ENCODE measurements around the gene MIXL1.

MIXL1 gene

DNA sequence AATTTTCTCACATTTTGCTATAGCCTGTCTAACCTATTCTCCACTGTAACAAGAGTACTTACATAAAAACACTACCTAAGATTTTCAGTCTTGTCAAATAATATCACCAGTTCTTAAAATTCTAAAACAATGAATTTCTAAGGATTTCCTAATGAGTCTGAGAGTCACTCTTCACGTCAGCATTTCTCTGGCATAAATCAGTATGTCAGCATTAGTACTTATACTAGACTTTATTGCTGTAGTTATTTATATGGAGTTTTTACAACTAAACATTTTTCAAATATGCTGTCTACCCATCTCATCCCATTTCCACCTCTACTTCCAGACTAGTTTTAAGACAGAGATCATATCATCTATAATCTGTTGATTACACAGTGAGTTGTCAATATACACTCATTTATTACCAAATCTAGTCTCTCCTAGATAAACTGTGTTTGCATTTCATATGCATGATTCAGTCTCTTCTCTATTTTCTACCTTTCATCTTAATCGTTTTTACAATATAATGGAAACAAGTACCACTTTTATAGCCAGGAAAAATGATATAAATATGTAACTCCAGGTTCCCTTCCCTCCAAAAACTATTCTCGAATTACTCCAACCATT lies 52.7 kb downstream of the MIXL1 start:
- TF ChIP-seq, protein P1, sequence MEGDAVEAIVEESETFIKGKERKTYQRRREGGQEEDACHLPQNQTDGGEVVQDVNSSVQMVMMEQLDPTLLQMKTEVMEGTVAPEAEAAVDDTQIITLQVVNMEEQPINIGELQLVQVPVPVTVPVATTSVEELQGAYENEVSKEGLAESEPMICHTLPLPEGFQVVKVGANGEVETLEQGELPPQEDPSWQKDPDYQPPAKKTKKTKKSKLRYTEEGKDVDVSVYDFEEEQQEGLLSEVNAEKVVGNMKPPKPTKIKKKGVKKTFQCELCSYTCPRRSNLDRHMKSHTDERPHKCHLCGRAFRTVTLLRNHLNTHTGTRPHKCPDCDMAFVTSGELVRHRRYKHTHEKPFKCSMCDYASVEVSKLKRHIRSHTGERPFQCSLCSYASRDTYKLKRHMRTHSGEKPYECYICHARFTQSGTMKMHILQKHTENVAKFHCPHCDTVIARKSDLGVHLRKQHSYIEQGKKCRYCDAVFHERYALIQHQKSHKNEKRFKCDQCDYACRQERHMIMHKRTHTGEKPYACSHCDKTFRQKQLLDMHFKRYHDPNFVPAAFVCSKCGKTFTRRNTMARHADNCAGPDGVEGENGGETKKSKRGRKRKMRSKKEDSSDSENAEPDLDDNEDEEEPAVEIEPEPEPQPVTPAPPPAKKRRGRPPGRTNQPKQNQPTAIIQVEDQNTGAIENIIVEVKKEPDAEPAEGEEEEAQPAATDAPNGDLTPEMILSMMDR (IDR thresholded peaks at IDR 0.05) = no peak
- H3K4me3 ChIP-seq = no peak overlapping the region
- no peak overlapping the region for H3K27ac ChIP-seq
- DNase-seq (ENCODE audit: low spot score) = no peak

All from coronary artery (tissue), 2 donors.